Endothelial cell of umbilical vein (primary cell): ENCODE data around the gene SLC12A7. TPM values are rescaled to one million over a fixed set of nuclear protein-coding genes. Genes with fewer than 3 reads are reported as not detected.

Experiments used
- BruUV-seq: library from RNA; stranded (reverse); fragments of 400-500 nt; replicated peaks from 2 replicates; lab custom pipeline; 2021; lab: Mats Ljungman, UMichigan
- CTCF ChIA-PET: fragments of 300-600, 350-600 bp; sonication (Branson Sonifier 250); formaldehyde crosslinking; loops from one replicate; lab custom pipeline; 2021; ENCODE audit warnings: antibody characterized with exemption, inconsistent platforms; lab: Charles Lee
- POLR2A ChIA-PET: fragments of 300-600, 350-600 bp; sonication (Branson Sonifier 250); formaldehyde crosslinking; loops from one replicate; lab custom pipeline; 2021; ENCODE audit warnings: antibody characterized with exemption, inconsistent platforms; lab: Charles Lee
- DNase-seq: peaks from one replicate; pipeline ENCODE4 v3.0.0-alpha.2; 2011; ENCODE audit warnings: low read depth, low spot score
- FAIRE-seq: peaks from 2 replicates; lab custom pipeline; 2011; peaks lifted over from hg19 to GRCh38; lab: Jason Lieb, UNC
- H2AFZ ChIP-seq: 2 replicates; pipeline ENCODE4 v1.6.0; 2012; ENCODE audit warnings: low read depth, low read length, control low read depth, inconsistent platforms
- H3K27ac ChIP-seq: 2 replicates; pipeline ENCODE4 v1.5.1; 2011; ENCODE audit warnings: low read depth, mild to moderate bottlenecking, control low read depth, low read length, moderate library complexity; ENCODE audit not compliant: insufficient read depth
- H3K27me3 ChIP-seq, 2 experiments: 2 replicates each; pipeline versions ENCODE4 v1.6.0 to v1.6.1; 2011; ENCODE audit warnings: low read length in 2 of 2, mixed read lengths in 1 of 2; ENCODE audit not compliant: control insufficient read depth in 2 of 2, insufficient read depth in 2 of 2
- H3K36me3 ChIP-seq, 2 experiments: 2 replicates in 1 of 2; 3 replicates in 1 of 2; pipeline ENCODE4 v1.5.1; 2011; ENCODE audit warnings: low read length in 2 of 2, mild to moderate bottlenecking in 1 of 2, moderate library complexity in 1 of 2; ENCODE audit not compliant: control insufficient read depth in 2 of 2, insufficient read depth in 2 of 2; ENCODE audit errors: extremely low read depth in 1 of 2
- H3K4me1 ChIP-seq: 3 replicates; pipeline ENCODE4 v1.5.1; 2011; ENCODE audit warnings: mild to moderate bottlenecking, low read length; ENCODE audit not compliant: control insufficient read depth, insufficient read depth; ENCODE audit errors: extremely low read depth
- H3K4me2 ChIP-seq: 2 replicates; pipeline ENCODE4 v1.6.1; 2011; ENCODE audit warnings: low read length, control low read depth, mixed read lengths; ENCODE audit not compliant: insufficient read depth
- H3K4me3 ChIP-seq, 3 experiments: fragments of 200-600 bp in 1 of 3; sonication (generic), shearing (Covaris generic) in 1 of 3; replicated peaks in 1 of 3; 2 replicates each; pipeline ENCODE4 v1.5.1; 2011 to 2016; ENCODE audit warnings: control low read depth in 3 of 3, low read length in 3 of 3, mild to moderate bottlenecking in 2 of 3, inconsistent platforms in 1 of 3, low read depth in 1 of 3, moderate library complexity in 1 of 3; ENCODE audit not compliant: insufficient read depth in 1 of 3
- H3K79me2 ChIP-seq: 2 replicates; pipeline ENCODE4 v1.6.0; 2012; ENCODE audit warnings: low read length, inconsistent platforms; ENCODE audit not compliant: control insufficient read depth, insufficient read depth
- H3K9ac ChIP-seq: replicated peaks from 2 replicates; pipeline ENCODE3; 2011; ENCODE audit warnings: low read length, control low read depth; ENCODE audit not compliant: insufficient read depth; ENCODE audit errors: extremely low read depth
- H3K9me1 ChIP-seq: replicated peaks from 3 replicates; pipeline ENCODE4 v1.6.0; 2011; ENCODE audit warnings: mild to moderate bottlenecking, low read length; ENCODE audit not compliant: control insufficient read depth, insufficient read depth; ENCODE audit errors: extremely low read depth
- H3K9me3 ChIP-seq: replicated peaks from 2 replicates; pipeline ENCODE4 v1.5.1; 2012; ENCODE audit warnings: low read length, inconsistent platforms; ENCODE audit not compliant: control insufficient read depth, insufficient read depth
- H4K20me1 ChIP-seq: replicated peaks from 2 replicates; pipeline ENCODE3; 2011; ENCODE audit warnings: mild to moderate bottlenecking, low read length; ENCODE audit not compliant: control insufficient read depth, insufficient read depth; ENCODE audit errors: extremely low read depth
- EZH2 ChIP-seq: IDR thresholded peaks from 2 replicates; pipeline ENCODE4 v1.6.1; 2012; ENCODE audit warnings: borderline replicate concordance, low read depth, mild to moderate bottlenecking, moderate library complexity, low read length, inconsistent platforms; ENCODE audit not compliant: severe bottlenecking
- FOS ChIP-seq: IDR thresholded peaks from 2 replicates; pipeline ENCODE4 v1.6.1; 2011; ENCODE audit warnings: mild to moderate bottlenecking, low read length, moderate library complexity, borderline replicate concordance; ENCODE audit not compliant: insufficient read depth
- GATA2 ChIP-seq: IDR thresholded peaks from 2 replicates; pipeline ENCODE4 v1.7.0; 2011; ENCODE audit warnings: low read depth, mild to moderate bottlenecking, moderate library complexity, mixed read lengths, low read length; ENCODE audit not compliant: insufficient read length, insufficient read depth
- JUN ChIP-seq: IDR thresholded peaks from 2 replicates; pipeline ENCODE4 v1.6.1; 2011; ENCODE audit warnings: borderline replicate concordance, low read depth; ENCODE audit not compliant: insufficient read length, insufficient read depth
- MYC ChIP-seq: IDR thresholded peaks from one replicate; pipeline ENCODE4 v1.6.1; 2011; ENCODE audit warnings: mild to moderate bottlenecking, low read depth, low read length
- POLR2A ChIP-seq: IDR thresholded peaks from 2 replicates; pipeline ENCODE4 v1.6.1; 2012; ENCODE audit warnings: low read depth, mild to moderate bottlenecking, control low read depth, low read length
- POLR2AphosphoS5 ChIP-seq: IDR thresholded peaks from 2 replicates; pipeline ENCODE4 v1.6.1; 2012; ENCODE audit warnings: low read depth, mild to moderate bottlenecking, control low read depth, low read length, moderate library complexity; ENCODE audit not compliant: insufficient read depth
- dilution Hi-C: fragments of 300-500 bp; cut with MboI; formaldehyde crosslinking; loops from one replicate; pipeline ENCODE4 v1.15.0; 2019; ENCODE audit warnings: low sequenced_read_pairs; ENCODE audit not compliant: extremely low pct_ligation_motif_present
- intact Hi-C: fragments of 100-400 bp; cut with micrococcal nuclease; formaldehyde crosslinking; loops from one replicate; pipeline ENCODE4 v1.10.0; 2022
- polyA plus RNA-seq, 4 experiments: library from polyadenylated mRNA; depleted of rRNA in 3 of 4; stranded (reverse) in 3 of 4; unstranded in 1 of 4; fragments of >200 nt; gene quantifications; 2 replicates each; pipeline versions ENCODE4 v1.2.1 to v1.2.3, GENCODE V29; 2011 to 2012; ENCODE audit warnings: missing spikeins in 1 of 4
- total RNA-seq: library from RNA; stranded (reverse); gene quantifications from 2 replicates; pipeline ENCODE4 v1.2.3, GENCODE V29; 2021
- TF ChIP-seq, protein P1 (sequence below): IDR thresholded peaks from 2 replicates; pipeline ENCODE4 v1.6.1; 2011; ENCODE audit not compliant: insufficient read depth, insufficient read length
- TF ChIP-seq, protein P2 (sequence below), 2 donors: IDR thresholded peaks; 1 replicate in 1 of 2; 2 replicates in 1 of 2; pipeline ENCODE4 v1.5.1; 2011; ENCODE audit warnings: low read length in 2 of 2, mild to moderate bottlenecking in 2 of 2, moderate library complexity in 2 of 2, control low read depth in 1 of 2, inconsistent platforms in 1 of 2, low read depth in 1 of 2; ENCODE audit not compliant: insufficient read depth in 1 of 2; ENCODE audit errors: extremely low read depth in 1 of 2

The SLC12A7 gene
- total and polyA plus RNA-seq, 2 donors (not counting 3 experiments of a cell fraction or from before 2014, with no cell fraction given): 16.4 to 38.8 TPM

DNA sequence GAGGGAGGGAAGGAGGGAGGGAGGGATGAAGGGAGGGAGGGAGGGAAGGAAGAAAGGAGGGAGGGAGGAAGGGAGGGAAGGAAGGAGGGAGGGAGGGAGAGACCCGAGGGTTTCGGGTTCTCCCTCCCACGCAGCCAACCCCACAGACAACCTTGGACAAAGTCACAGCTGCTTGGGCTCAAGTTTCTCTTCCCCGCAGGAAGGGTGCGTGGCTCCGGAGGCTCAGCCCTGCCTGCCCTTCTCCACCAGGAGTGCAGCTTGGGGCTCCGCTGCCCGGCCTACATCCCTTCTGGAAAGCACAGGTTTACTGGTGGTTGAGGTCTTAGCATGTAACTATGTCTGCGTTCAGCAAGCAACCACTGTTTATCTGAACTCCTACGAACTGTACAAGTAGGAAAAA lies 15.0 kb downstream of the SLC12A7 start:
- H3K9me3 ChIP-seq: no peaks in the 10 kb centered on the region
- no peak overlapping the region for H3K27ac ChIP-seq
- no peaks in the 10 kb centered on the region for H3K9me1 ChIP-seq
- no peak overlapping the region for H3K4me3 ChIP-seq
- DNase-seq: no peak
- H3K4me1 ChIP-seq: no peaks in the 10 kb centered on the region
- no peak overlapping the region for H3K9ac ChIP-seq
- intact Hi-C loops: no loop called here
- H3K4me2 ChIP-seq: no peak overlapping the region
- H3K36me3 ChIP-seq: peaks cover 0 to 2% of the 10 kb centered on the region in 2 experiments
- POLR2A ChIA-PET: no interaction called here
- H4K20me1 ChIP-seq: no peaks in the 10 kb centered on the region
- no peak for TF ChIP-seq JUN
- TF ChIP-seq POLR2AphosphoS5: no peak
- TF ChIP-seq GATA2: no peak
- TF ChIP-seq, protein P1, sequence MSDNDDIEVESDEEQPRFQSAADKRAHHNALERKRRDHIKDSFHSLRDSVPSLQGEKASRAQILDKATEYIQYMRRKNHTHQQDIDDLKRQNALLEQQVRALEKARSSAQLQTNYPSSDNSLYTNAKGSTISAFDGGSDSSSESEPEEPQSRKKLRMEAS: no peak
- no peak for TF ChIP-seq POLR2A
- no peak for TF ChIP-seq MYC
- no peak for TF ChIP-seq FOS
- TF ChIP-seq EZH2: no peak
- TF ChIP-seq, protein P2, sequence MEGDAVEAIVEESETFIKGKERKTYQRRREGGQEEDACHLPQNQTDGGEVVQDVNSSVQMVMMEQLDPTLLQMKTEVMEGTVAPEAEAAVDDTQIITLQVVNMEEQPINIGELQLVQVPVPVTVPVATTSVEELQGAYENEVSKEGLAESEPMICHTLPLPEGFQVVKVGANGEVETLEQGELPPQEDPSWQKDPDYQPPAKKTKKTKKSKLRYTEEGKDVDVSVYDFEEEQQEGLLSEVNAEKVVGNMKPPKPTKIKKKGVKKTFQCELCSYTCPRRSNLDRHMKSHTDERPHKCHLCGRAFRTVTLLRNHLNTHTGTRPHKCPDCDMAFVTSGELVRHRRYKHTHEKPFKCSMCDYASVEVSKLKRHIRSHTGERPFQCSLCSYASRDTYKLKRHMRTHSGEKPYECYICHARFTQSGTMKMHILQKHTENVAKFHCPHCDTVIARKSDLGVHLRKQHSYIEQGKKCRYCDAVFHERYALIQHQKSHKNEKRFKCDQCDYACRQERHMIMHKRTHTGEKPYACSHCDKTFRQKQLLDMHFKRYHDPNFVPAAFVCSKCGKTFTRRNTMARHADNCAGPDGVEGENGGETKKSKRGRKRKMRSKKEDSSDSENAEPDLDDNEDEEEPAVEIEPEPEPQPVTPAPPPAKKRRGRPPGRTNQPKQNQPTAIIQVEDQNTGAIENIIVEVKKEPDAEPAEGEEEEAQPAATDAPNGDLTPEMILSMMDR (IDR thresholded peaks at IDR 0.05; ENCODE audit: extremely low read depth in 1 of 2, insufficient read depth in 1 of 2, low read depth in 1 of 2, low read length in 2 of 2): no peak
- dilution Hi-C loops: no loop called here
- BruUV-seq: no TSS peak
- H3K79me2 ChIP-seq: peaks cover 2% of the 10 kb centered on the region
- no peak overlapping the region for H2AFZ ChIP-seq
- no peaks in the 10 kb centered on the region for H3K27me3 ChIP-seq
- no peak for FAIRE-seq
- CTCF ChIA-PET: no interaction called here
